GM12878 (cell line): ENCODE measurements around the gene NDUFB11. TPM values are rescaled to one million over a fixed set of nuclear protein-coding genes. Genes with fewer than 3 reads are reported as not detected.

Experiments
- ATAC-seq: fragments of 200-7000 bp; cut with Tn5 transposase; 3 replicates; pipeline ENCODE4 v1.9.1; 2020; ENCODE audit warnings: mild to moderate bottlenecking, moderate library complexity
- BruUV-seq: library from RNA; stranded (reverse); fragments of 400-500 nt; replicated peaks from 2 replicates; lab custom pipeline; 2021; lab: Mats Ljungman, UMichigan
- CTCF ChIA-PET: fragments of 300-600 bp; sonication (Branson Sonifier 250); formaldehyde crosslinking; extraction: SDS; loops from one replicate; lab custom pipeline; 2021; ENCODE audit warnings: inconsistent platforms; lab: Yijun Ruan, JAX
- POLR2A ChIA-PET: fragments of 350-600 bp; formaldehyde crosslinking; extraction: SDS; loops from one replicate; lab custom pipeline; 2021; ENCODE audit warnings: inconsistent platforms; lab: Charles Lee
- RAD21 ChIA-PET: fragments of 300-600 bp; sonication (Branson Sonifier 250); formaldehyde crosslinking; loops from one replicate; lab custom pipeline; 2023; ENCODE audit warnings: antibody characterized with exemption; ENCODE audit not compliant: unreplicated experiment; lab: Charles Lee
- SMC1A ChIA-PET: fragments of 300-600 bp; sonication (Branson Sonifier 250); formaldehyde crosslinking; loops from one replicate; lab custom pipeline; 2023; ENCODE audit not compliant: unreplicated experiment, uncharacterized antibody; lab: Charles Lee
- DNase-seq: peaks from one replicate; pipeline ENCODE4 v3.0.0-alpha.2; 2011; ENCODE audit warnings: low read depth, low spot score
- FAIRE-seq: peaks from 3 replicates; lab custom pipeline; 2011; peaks lifted over from hg19 to GRCh38; lab: Jason Lieb, UNC
- H2AFZ ChIP-seq: 2 replicates; pipeline ENCODE4 v1.6.0; 2011; ENCODE audit warnings: low read depth, low read length, control low read depth; ENCODE audit not compliant: control insufficient read depth
- H3K27ac ChIP-seq: 2 replicates; pipeline ENCODE4 v1.5.1; 2011; ENCODE audit warnings: control low read depth; ENCODE audit not compliant: control insufficient read depth, insufficient read depth
- H3K27me3 ChIP-seq, 2 experiments: replicated peaks in 1 of 2; 2 replicates each; pipeline versions ENCODE4 v1.6.0 to v1.6.1; 2011; ENCODE audit warnings: low read length in 1 of 2; ENCODE audit not compliant: control insufficient read depth in 2 of 2, insufficient read depth in 2 of 2
- H3K36me3 ChIP-seq, 2 experiments: 2 replicates each; pipeline ENCODE4 v1.5.1; 2011; ENCODE audit warnings: low read length in 1 of 2; ENCODE audit not compliant: control insufficient read depth in 2 of 2, insufficient read depth in 2 of 2
- H3K4me1 ChIP-seq: 2 replicates; pipeline ENCODE4 v1.6.1; 2011; ENCODE audit warnings: mild to moderate bottlenecking, low read length, moderate library complexity, mixed read lengths; ENCODE audit not compliant: control insufficient read depth, insufficient read depth
- H3K4me2 ChIP-seq: 2 replicates; pipeline ENCODE4 v1.6.0; 2011; ENCODE audit warnings: control low read depth; ENCODE audit not compliant: control insufficient read depth, insufficient read depth
- H3K4me3 ChIP-seq: fragments of 200-600 bp; sonication (generic); 2 replicates; pipeline ENCODE4 v1.5.1; 2016
- H3K79me2 ChIP-seq: 2 replicates; pipeline ENCODE4 v1.6.0; 2011; ENCODE audit warnings: low read length; ENCODE audit not compliant: control insufficient read depth, insufficient read depth
- H3K9ac ChIP-seq: 2 replicates; pipeline ENCODE4 v1.8.0; 2011; ENCODE audit warnings: low read length, control low read depth, mixed read lengths; ENCODE audit not compliant: control insufficient read depth, insufficient read depth
- H3K9me3 ChIP-seq: replicated peaks from 3 replicates; pipeline ENCODE4 v1.5.1; 2011; ENCODE audit warnings: mild to moderate bottlenecking, low read length; ENCODE audit not compliant: control insufficient read depth, insufficient read depth
- H4K20me1 ChIP-seq: 2 replicates; pipeline ENCODE4 v1.6.0; 2011; ENCODE audit not compliant: control insufficient read depth, insufficient read depth
- DPF2 ChIP-seq: fragments of 450-650 bp; IDR thresholded peaks from 2 replicates; pipeline ENCODE4 v1.6.1; 2017; ENCODE audit warnings: mild to moderate bottlenecking
- EED ChIP-seq: sonication (generic); IDR thresholded peaks from 2 replicates; pipeline ENCODE4 v1.6.1; 2016; ENCODE audit warnings: antibody characterized with exemption, low read depth
- NFYA ChIP-seq: IDR thresholded peaks from 2 replicates; pipeline ENCODE4 v1.6.1; 2011; ENCODE audit warnings: low read depth, mild to moderate bottlenecking, low read length, improper control_type of control experiment, borderline replicate concordance
- RB1 ChIP-seq: fragments of 450-650 bp; formaldehyde crosslinking; IDR thresholded peaks from 2 replicates; pipeline ENCODE4 v1.6.1; 2017; ENCODE audit warnings: mild to moderate bottlenecking, borderline replicate concordance
- RBBP5 ChIP-seq: fragments of 200-600 bp; sonication (generic); conservative IDR thresholded peaks from 2 replicates; pipeline ENCODE4 v1.6.1; 2016
- SMAD1 ChIP-seq: fragments of 450-650 bp; IDR thresholded peaks from 2 replicates; pipeline ENCODE4 v1.6.1; 2018; ENCODE audit warnings: mild to moderate bottlenecking, low read depth; ENCODE audit not compliant: partially characterized antibody
- SMC3 ChIP-seq: IDR thresholded peaks from 2 replicates; pipeline ENCODE4 v1.6.1; 2011; ENCODE audit warnings: low read length, improper control_type of control experiment, borderline replicate concordance
- TCF12 ChIP-seq: IDR thresholded peaks from 2 replicates; pipeline ENCODE4 v1.6.1; 2011; ENCODE audit warnings: low read depth, mild to moderate bottlenecking, low read length
- ZBED1 ChIP-seq: IDR thresholded peaks from 2 replicates; pipeline ENCODE4 v1.6.1; 2016; ENCODE audit warnings: borderline replicate concordance
- ZNF217 ChIP-seq: fragments of 450-650 bp; IDR thresholded peaks from 2 replicates; pipeline ENCODE4 v1.6.1; 2017; ENCODE audit warnings: antibody characterized with exemption, mild to moderate bottlenecking
- ZNF24 ChIP-seq: fragments of 450-650 bp; IDR thresholded peaks from 2 replicates; pipeline ENCODE4 v1.6.1; 2017; ENCODE audit warnings: antibody characterized with exemption, mild to moderate bottlenecking
- WGBS: methylation state at CpG from one replicate; pipeline ENCODE4 v1.1.6; 2016; ENCODE audit warnings: low lambda C conversion rate; ENCODE audit not compliant: insufficient replicate concordance, insufficient coverage; ENCODE audit errors: missing lambda C conversion rate; 5-methylcytosine and 5-hydroxymethylcytosine counted together
- in situ Hi-C: fragments of 300-500 bp; cut with MboI; formaldehyde crosslinking; loops from 9 replicates; pipeline ENCODE4 v1.14.3; 2018; ENCODE audit warnings: mixed read lengths
- intact Hi-C: fragments of 100-400 bp; cut with micrococcal nuclease; formaldehyde crosslinking; loops from one replicate; pipeline ENCODE4 v1.14.2; 2022; ENCODE audit not compliant: unreplicated experiment
- polyA plus RNA-seq, 11 experiments: library from polyadenylated mRNA; depleted of rRNA in 4 of 11; unstranded in 6 of 11; stranded (reverse) in 5 of 11; fragments of >200 nt; fragmentation: Nextera tagmentation in 4 of 11; fragmentation: Illumina TruSeq in 1 of 11; extraction: Ambion mirVana in 4 of 11; extraction: Trizol in 1 of 11; gene quantifications; 1 replicate in 1 of 11; 2 replicates in 10 of 11; pipeline versions ENCODE4 v1.2.1 to v1.2.3, GENCODE V29; 2011 to 2016; ENCODE audit warnings: inconsistent platforms in 2 of 11, missing spikeins in 2 of 11, low read depth in 1 of 11
- total RNA-seq, 4 experiments: library from RNA; depleted of rRNA in 3 of 4; stranded (reverse); fragments of >200 nt in 3 of 4; fragmentation: Illumina TruSeq in 1 of 4; extraction: Trizol in 1 of 4; gene quantifications; 2 replicates each; pipeline versions ENCODE4 v1.2.1 to v1.2.3, GENCODE V29; 2013 to 2021
- TF ChIP-seq, protein P1 (sequence below): IDR thresholded peaks from 2 replicates; pipeline ENCODE4 v1.6.1; 2012; ENCODE audit warnings: low read length, inconsistent platforms
- TF ChIP-seq, protein P2 (sequence below): IDR thresholded peaks from 2 replicates; pipeline ENCODE4 v1.6.1; 2012; ENCODE audit warnings: low read depth, low read length, improper control_type of control experiment
- TF ChIP-seq, protein P3 (sequence below), 3 experiments: IDR thresholded peaks in 2 of 3; conservative IDR thresholded peaks in 1 of 3; 2 replicates each; pipeline ENCODE4 v1.5.1; 2011; ENCODE audit warnings: low read depth in 3 of 3, low read length in 3 of 3, mild to moderate bottlenecking in 3 of 3, control low read depth in 2 of 3, moderate library complexity in 2 of 3, inconsistent platforms in 1 of 3, mixed read lengths in 1 of 3; ENCODE audit not compliant: control insufficient read depth in 2 of 3, insufficient read depth in 1 of 3; ENCODE audit errors: extremely low read depth in 1 of 3
- TF ChIP-seq, protein P4 (sequence below): fragments of 450-650 bp; IDR thresholded peaks from 2 replicates; pipeline ENCODE4 v1.6.1; 2017; ENCODE audit warnings: mild to moderate bottlenecking, moderate library complexity
- TF ChIP-seq, protein P5 (sequence below): IDR thresholded peaks from 2 replicates; pipeline ENCODE4 v1.6.1; 2011; ENCODE audit warnings: low read depth, mild to moderate bottlenecking, low read length, moderate library complexity, borderline replicate concordance; ENCODE audit errors: extremely low read depth

Gene NDUFB11
- total and polyA plus RNA-seq, 10 of the 15 experiments (the other 5 are each of a cell fraction or from before 2014, with no cell fraction given) = 16.1 to 202 (median 83.3) TPM

DNA sequence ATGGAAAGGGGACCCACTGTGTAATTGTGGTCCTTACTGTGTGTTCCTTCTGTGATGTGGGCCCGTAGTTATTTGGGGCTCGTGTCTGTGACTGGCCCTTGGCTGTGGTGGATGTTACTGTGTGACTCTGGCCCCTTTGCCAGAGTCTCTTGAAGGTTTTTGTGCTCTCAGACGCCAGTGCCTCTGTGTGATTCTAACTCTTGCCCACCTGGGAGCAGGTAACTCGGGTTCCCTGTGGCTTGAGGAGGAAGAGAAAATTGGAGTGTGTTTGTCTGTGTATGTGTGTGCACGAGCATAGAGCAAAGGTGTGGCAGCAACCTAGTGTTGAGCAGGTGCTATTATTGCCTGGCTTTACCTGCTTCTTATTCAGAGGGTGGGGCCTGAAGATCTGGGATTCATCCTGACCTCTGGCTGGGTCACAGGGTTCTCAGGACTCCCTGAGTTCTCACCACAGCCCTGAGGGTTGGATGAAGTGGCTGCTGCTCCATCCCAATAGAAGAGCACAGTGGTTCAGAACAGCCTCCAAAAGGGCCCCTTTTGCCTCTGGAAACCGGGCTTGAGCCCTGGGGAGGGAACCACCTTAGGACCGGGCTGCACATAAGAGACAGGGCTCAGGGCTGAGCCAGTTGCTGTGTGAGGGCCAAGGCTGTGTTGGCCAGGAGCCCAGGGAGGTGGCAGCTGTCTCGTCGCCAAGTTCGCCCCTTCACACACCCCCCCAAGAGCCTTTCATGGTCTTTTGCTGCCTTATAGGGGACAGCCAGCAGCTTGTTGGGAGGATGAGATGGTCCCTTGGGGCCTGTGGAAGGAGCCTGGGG lies 1.8 kb upstream of the NDUFB11 start:
- POLR2A ChIA-PET = no interaction called here
- Histone ChIP-seq H3K4me2 (peak overlapping the region; percentile 66), H3K9me3 (no peaks in the 10 kb centered on the region; the same call in 2 of the 3 replicates), H3K36me3 (no peaks in the 10 kb centered on the region), H3K27me3 (no peaks in the 10 kb centered on the region), H3K27ac (no peak overlapping the region; the same call in 1 of the 2 replicates), H3K4me3 (peak overlapping the region; percentile 80), H4K20me1 (no peaks in the 10 kb centered on the region), H3K9ac (peak overlapping the region; percentile 90), H2AFZ (no peak overlapping the region), H3K4me1 (peaks cover 6% of the 10 kb centered on the region; the same call in 1 of the 2 replicates), H3K79me2 (peaks cover 60% of the 10 kb centered on the region)
- SMC1A ChIA-PET = interaction anchor here (0.6 kb wide), 1 partner anchor 38 kb away, joined by 3 read pairs; no protein-coding TSS in a partner anchor
- intact Hi-C loops (no loop called here), in situ Hi-C loops (no loop called here)
- ATAC-seq (no peak), DNase-seq (no peak), FAIRE-seq (no peak)
- CTCF ChIA-PET = no interaction called here
- RAD21 ChIA-PET = no interaction called here
- no TSS peak for BruUV-seq
- 15% methylated on average over 10 of the region's 10 CpGs for WGBS
- TF ChIP-seq SMAD1 = no peak
- TF ChIP-seq, protein P1, sequence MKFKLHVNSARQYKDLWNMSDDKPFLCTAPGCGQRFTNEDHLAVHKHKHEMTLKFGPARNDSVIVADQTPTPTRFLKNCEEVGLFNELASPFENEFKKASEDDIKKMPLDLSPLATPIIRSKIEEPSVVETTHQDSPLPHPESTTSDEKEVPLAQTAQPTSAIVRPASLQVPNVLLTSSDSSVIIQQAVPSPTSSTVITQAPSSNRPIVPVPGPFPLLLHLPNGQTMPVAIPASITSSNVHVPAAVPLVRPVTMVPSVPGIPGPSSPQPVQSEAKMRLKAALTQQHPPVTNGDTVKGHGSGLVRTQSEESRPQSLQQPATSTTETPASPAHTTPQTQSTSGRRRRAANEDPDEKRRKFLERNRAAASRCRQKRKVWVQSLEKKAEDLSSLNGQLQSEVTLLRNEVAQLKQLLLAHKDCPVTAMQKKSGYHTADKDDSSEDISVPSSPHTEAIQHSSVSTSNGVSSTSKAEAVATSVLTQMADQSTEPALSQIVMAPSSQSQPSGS = no peak
- TF ChIP-seq DPF2 = no peak
- no peak for TF ChIP-seq RB1
- TF ChIP-seq, protein P2, sequence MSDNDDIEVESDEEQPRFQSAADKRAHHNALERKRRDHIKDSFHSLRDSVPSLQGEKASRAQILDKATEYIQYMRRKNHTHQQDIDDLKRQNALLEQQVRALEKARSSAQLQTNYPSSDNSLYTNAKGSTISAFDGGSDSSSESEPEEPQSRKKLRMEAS = no peak
- TF ChIP-seq, protein P3, sequence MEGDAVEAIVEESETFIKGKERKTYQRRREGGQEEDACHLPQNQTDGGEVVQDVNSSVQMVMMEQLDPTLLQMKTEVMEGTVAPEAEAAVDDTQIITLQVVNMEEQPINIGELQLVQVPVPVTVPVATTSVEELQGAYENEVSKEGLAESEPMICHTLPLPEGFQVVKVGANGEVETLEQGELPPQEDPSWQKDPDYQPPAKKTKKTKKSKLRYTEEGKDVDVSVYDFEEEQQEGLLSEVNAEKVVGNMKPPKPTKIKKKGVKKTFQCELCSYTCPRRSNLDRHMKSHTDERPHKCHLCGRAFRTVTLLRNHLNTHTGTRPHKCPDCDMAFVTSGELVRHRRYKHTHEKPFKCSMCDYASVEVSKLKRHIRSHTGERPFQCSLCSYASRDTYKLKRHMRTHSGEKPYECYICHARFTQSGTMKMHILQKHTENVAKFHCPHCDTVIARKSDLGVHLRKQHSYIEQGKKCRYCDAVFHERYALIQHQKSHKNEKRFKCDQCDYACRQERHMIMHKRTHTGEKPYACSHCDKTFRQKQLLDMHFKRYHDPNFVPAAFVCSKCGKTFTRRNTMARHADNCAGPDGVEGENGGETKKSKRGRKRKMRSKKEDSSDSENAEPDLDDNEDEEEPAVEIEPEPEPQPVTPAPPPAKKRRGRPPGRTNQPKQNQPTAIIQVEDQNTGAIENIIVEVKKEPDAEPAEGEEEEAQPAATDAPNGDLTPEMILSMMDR (IDR thresholded peaks at IDR 0.05 in 2 of 3, conservative IDR thresholded peaks at IDR 0.05 in 1 of 3; ENCODE audit: control insufficient read depth in 2 of 3, extremely low read depth in 1 of 3, insufficient read depth in 1 of 3, low read depth in 3 of 3, low read length in 3 of 3) = no peak
- TF ChIP-seq, protein P4, sequence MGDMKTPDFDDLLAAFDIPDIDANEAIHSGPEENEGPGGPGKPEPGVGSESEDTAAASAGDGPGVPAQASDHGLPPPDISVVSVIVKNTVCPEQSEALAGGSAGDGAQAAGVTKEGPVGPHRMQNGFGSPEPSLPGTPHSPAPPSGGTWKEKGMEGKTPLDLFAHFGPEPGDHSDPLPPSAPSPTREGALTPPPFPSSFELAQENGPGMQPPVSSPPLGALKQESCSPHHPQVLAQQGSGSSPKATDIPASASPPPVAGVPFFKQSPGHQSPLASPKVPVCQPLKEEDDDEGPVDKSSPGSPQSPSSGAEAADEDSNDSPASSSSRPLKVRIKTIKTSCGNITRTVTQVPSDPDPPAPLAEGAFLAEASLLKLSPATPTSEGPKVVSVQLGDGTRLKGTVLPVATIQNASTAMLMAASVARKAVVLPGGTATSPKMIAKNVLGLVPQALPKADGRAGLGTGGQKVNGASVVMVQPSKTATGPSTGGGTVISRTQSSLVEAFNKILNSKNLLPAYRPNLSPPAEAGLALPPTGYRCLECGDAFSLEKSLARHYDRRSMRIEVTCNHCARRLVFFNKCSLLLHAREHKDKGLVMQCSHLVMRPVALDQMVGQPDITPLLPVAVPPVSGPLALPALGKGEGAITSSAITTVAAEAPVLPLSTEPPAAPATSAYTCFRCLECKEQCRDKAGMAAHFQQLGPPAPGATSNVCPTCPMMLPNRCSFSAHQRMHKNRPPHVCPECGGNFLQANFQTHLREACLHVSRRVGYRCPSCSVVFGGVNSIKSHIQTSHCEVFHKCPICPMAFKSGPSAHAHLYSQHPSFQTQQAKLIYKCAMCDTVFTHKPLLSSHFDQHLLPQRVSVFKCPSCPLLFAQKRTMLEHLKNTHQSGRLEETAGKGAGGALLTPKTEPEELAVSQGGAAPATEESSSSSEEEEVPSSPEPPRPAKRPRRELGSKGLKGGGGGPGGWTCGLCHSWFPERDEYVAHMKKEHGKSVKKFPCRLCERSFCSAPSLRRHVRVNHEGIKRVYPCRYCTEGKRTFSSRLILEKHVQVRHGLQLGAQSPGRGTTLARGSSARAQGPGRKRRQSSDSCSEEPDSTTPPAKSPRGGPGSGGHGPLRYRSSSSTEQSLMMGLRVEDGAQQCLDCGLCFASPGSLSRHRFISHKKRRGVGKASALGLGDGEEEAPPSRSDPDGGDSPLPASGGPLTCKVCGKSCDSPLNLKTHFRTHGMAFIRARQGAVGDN = no peak
- TF ChIP-seq SMC3 = no peak
- TF ChIP-seq TCF12 = no peak
- TF ChIP-seq EED = no peak
- TF ChIP-seq RBBP5 = no peak
- no peak for TF ChIP-seq NFYA
- no peak for TF ChIP-seq ZNF24
- TF ChIP-seq ZNF217 = no peak
- no peak for TF ChIP-seq ZBED1
- TF ChIP-seq, protein P5, sequence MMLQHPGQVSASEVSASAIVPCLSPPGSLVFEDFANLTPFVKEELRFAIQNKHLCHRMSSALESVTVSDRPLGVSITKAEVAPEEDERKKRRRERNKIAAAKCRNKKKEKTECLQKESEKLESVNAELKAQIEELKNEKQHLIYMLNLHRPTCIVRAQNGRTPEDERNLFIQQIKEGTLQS = no peak
